Dermis lymphatic vessel endothelial cell (primary cell): ENCODE measurements around the gene DEPDC1. TPM values are rescaled to one million over a fixed set of nuclear protein-coding genes. Genes with fewer than 3 reads are reported as not detected.

Source experiments
- total RNA-seq: library from RNA; depleted of rRNA; stranded (reverse); fragments of >200 nt; gene quantifications from 2 replicates; pipeline ENCODE4 v1.2.1, GENCODE V29; 2014

The DEPDC1 gene
- total RNA-seq, result 2.2 and 3.2 TPM in 2 replicates

GRCh38 chr1:68496680-68497357, at the start of gene DEPDC1:
Gene DEPDC1 (minus strand): TSS chr1:68497082. CDS start chr1:68496999, 83 bp downstream.

DNA sequence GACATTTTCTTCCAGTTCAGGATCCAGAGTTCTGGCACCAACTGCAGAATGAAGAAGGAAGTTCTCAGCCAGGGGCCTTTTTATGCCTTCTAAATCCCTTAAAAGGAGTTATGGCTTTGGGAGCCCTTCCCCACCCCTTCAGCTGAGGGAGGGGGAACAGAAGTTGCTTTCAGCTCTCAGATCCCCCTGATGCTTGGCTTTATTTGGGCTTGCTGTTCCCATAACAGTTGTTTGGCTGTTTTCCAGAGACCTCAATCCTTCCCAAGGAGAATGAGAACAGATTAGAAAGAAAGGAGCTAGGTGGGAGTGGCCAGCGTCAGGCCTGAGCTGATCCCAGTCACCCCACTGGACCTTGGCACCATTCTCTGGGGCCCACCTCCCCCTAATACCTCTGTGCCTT, 47.0 kb downstream of the DEPDC1 start, which contains the start of gene RPE65:
Gene RPE65 (minus strand): TSS at position 54 of the 400 bp plus-strand sequence. CDS start 49 bp downstream, at position 5.

Other genes starting within 250 kb of the DEPDC1 start
- not detected in 2 replicates for gene RPE65, start 47.1 kb downstream of the DEPDC1 start, total RNA-seq